ENCODE results near the gene SPDEF.

Gene SPDEF

GRCh38 chr6:34583861-34584604 is 27.9 kb upstream of the SPDEF start:
- no peak for DNase-seq (ENCODE audit: low read depth)

DNA sequence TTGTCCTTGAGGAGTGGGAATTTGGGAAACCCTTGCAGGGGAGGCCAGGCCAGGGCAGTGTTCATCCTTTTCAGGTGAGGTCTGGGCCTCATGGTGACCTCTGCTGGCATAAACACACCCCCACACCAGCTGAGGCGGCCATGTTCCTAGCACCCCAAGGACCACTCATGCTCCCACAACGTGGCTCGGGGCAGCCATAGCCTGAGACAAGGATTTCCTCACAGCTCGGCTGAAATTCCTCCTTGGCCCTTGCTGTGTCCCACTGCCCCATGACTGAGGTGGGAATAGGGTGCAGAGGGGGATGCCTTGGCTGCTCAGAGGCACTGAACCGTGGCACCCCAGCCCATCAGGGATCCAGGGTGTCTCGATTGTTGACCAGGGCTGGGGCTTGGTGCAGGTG is 27.3 kb upstream of the SPDEF start:
- no peak for DNase-seq (ENCODE audit: low read depth)

DNA sequence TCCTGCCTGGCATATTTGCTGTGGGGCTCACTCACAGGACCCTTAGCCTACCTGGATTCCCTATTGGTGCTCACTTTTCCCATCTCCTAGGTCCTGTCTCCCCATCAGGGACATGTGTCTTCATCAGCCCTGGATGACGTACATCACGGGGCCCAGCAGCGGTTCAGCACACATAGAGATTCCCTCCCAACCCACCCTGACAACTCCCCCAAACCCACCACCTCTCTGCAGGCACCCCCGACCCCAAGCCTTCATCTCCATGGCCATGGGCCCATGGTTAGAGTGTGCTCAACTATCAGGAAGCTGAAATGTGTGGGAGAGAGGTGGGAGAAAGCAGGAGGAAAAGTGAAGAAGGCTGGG is 25.4 kb upstream of the SPDEF start:
- no peak for DNase-seq (ENCODE audit: low read depth)

- DNase-seq (ENCODE audit: low read depth) = no peak
Measured at GRCh38 chr6:34580707-34581560, 24.8 kb upstream of the SPDEF start.

DNA sequence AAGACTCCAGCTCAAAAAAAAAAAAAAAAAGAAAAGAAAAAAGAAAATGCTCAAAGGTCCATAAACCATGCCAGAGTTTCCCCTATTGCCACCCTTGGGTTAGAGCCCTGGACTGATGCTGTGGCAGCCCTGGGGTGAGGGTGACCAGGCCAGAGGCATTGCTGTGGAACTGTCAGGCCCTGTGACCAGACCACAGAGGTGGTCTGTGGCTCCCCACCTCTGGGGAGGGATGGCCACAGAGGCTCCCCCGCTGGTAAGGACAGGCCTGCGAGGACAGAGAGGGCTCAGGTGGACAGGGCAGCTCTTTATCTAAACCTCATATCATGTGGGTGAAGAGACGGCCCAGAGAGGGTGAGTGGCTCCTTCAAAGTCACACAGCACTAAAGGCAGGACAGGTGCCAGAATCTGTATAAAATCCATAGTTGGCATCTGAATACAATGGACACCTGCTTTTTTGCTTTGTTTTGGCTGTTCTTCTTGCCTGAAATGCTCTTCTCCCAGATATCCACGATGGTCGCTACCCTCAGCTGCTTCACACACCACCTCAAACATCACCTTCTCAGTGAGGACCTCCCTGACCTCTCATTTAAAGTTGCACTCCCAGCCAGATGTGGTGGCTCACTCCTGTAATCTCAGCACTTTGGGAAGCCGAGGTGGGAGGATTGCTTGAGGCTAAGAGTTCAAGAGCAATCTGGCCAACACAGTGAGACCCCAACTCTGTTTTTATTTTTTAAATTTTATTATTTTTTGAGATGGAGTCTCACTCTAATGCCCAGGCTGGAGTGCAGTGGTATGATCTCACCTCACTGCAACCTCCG is 22.5 kb upstream of the SPDEF start:
- DNase-seq (ENCODE audit: low read depth) = no peak

GRCh38 chr6:34576286-34576955 is 20.3 kb upstream of the SPDEF start:
- DNase-seq (ENCODE audit: low read depth) = no peak

DNA sequence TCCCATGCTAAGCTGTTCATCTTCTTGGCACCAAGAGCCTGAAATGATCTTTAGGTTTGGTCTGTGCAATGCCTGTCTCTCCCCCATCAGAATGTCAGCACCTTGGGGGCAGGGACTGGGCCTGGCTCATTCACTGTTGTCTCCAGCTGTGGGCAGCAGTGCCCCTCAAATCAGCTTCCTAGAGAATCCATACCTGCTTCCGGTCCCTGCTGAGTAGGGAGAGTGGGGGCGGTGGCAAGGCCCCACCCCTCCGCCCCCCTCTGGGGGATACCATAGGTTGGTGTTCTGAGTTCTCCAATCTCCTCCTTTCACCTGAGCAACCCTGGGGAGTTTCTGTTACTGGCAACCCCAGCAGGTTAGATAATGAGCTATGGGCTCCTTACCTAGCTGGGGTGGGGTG is 19.2 kb upstream of the SPDEF start:
- no peak for DNase-seq (ENCODE audit: low read depth)

- DNase-seq (ENCODE audit: low read depth) = no peak
Measured at GRCh38 chr6:34574647-34575293, 18.6 kb upstream of the SPDEF start.

GRCh38 chr6:34573567-34574183 is 17.5 kb upstream of the SPDEF start:
- no peak for DNase-seq (ENCODE audit: low read depth)

- no peak for DNase-seq (ENCODE audit: low read depth)
Measured at GRCh38 chr6:34572585-34572984, 16.5 kb upstream of the SPDEF start.

- no peak for DNase-seq (ENCODE audit: low read depth)
Measured at GRCh38 chr6:34572021-34572420, 15.9 kb upstream of the SPDEF start.

DNA sequence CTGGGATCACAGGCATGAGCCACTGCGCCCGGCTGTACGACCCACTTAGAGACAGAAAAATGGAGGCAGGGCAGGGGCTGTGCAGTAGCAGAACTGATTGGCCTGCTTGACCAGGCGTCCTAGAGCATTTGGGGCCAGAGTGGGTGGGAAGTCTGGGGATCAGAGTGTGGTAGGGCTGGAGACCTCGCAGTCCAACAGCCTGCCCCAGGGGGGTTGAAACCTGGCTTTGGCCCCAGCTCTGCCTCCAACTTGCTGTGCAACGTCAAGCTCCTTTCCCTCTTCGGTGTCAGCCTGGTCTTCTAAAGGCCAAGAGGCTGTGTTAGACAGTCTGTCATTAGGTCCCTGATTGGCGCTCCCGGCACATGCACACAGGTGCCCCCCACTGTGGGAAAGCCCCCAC is 15.3 kb upstream of the SPDEF start:
- DNase-seq (ENCODE audit: low read depth) = no peak

- no peak for DNase-seq (ENCODE audit: low read depth)
Measured at GRCh38 chr6:34570066-34570833, 14.1 kb upstream of the SPDEF start.

GRCh38 chr6:34569361-34569973 is 13.3 kb upstream of the SPDEF start:
- DNase-seq (ENCODE audit: low read depth) = no peak

DNA sequence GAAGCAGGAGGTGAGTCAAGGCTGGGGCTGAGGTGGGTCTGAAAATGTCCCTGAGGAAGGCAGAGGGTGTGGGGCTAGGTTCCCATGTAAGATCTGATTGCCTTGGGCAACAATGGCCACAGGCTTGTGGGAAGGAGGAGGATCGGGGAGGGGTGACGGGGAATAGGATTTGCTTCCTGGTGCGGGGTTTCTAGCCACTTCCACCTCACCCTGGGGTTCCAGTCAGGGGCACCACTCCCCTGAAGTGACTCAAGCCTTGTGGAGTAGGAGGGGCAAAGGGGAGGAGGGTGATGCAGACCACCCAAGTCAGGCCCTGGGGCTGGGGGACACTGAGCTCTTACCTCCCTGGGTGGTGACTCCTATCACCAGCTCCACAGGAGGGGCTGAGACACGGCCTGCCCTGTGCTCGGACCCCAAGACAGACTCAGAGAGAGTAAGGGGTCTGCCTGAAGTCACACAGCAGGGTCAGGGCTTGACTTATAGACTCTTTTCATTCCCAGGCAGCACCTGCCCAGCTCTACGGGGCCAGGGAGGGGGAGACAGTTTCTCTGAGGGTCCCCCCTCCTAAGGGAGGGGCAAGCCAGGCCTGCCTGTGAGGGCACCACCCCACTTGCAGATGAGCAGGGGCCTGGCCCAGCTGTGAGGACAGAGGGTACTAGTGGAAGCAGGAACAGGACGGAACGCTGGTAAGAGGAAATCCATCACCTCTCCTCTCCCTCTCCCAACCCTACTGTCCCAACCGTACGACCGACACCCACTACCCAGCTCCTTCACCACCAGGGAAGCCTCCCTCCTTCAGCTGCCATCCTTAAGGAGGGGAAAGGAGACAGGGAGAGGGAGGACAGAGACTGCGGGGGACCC is 12.4 kb upstream of the SPDEF start:
- DNase-seq (ENCODE audit: low read depth) = peak; percentile 52

DNA sequence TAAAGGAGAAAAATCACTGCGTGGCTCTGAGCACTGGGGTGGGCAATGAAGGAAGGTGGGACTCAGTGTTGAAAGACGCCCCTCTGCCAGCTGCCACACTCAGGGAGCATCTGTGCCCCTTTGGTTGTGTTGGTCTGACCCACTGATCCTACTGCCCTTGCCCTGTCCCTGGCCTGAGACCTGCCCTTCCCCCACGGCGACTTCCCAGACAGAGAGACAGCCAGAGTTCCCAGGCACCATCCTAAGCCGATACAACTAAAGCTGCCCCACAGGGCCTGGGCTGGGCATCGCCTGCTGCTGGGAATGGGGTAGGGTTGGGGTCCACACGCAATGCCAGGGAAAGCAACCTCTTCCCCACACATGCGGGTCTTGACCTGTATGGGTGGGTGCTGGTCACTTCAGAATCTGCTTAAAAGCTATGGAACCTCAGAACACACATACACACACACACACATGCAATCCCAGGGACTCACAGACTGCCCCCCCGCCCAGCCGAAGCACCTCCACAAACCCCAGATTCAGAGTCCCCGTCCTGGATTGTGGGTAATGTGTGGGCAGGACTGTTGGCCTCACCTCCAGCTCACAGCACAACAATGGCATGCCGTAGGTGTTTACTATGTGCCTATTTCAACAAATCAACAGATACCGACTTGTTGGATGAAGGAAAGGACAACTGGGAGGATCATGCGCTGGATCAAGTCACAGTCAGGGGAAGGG is 10.9 kb upstream of the SPDEF start:
- no peak for DNase-seq (ENCODE audit: low read depth)

GRCh38 chr6:34565722-34566137 is 9.6 kb upstream of the SPDEF start:
- DNase-seq (ENCODE audit: low read depth) = no peak

GRCh38 chr6:34564181-34564580 is 8.1 kb upstream of the SPDEF start:
- no peak for DNase-seq (ENCODE audit: low read depth)
